Keratinocyte (primary cell): Measurements from ENCODE around the gene SPRED2. TPM values are rescaled to one million over a fixed set of nuclear protein-coding genes. Genes with fewer than 3 reads are reported as not detected.

Experiments used
- DNase-seq: peaks from one replicate; pipeline ENCODE4 v3.0.0-alpha.2; 2011; ENCODE audit warnings: low read depth, missing footprints, low spot score
- FAIRE-seq: peaks from 2 replicates; lab custom pipeline; 2011; peaks lifted over from hg19 to GRCh38; lab: Jason Lieb, UNC
- H2AFZ ChIP-seq: 2 replicates; pipeline ENCODE4 v1.6.0; 2012; ENCODE audit warnings: low read length, control low read depth, inconsistent platforms; ENCODE audit not compliant: control insufficient read depth
- H3K27ac ChIP-seq: 2 replicates; pipeline ENCODE4 v1.5.1; 2011; ENCODE audit warnings: low read length; ENCODE audit not compliant: control insufficient read depth, insufficient read depth
- H3K27me3 ChIP-seq: 3 replicates; pipeline ENCODE4 v1.6.0; 2011; ENCODE audit warnings: low read length; ENCODE audit not compliant: control insufficient read depth, insufficient read depth; ENCODE audit errors: extremely low read depth
- H3K36me3 ChIP-seq, 2 experiments: 2 replicates in 1 of 2; 3 replicates in 1 of 2; pipeline ENCODE4 v1.5.1; 2011; ENCODE audit warnings: low read length in 2 of 2, mild to moderate bottlenecking in 1 of 2; ENCODE audit not compliant: control insufficient read depth in 2 of 2, insufficient read depth in 2 of 2; ENCODE audit errors: extremely low read depth in 1 of 2
- H3K4me1 ChIP-seq: 3 replicates; pipeline ENCODE4 v1.5.1; 2011; ENCODE audit warnings: low read length; ENCODE audit not compliant: control insufficient read depth, insufficient read depth; ENCODE audit errors: extremely low read depth
- H3K4me2 ChIP-seq: 3 replicates; pipeline ENCODE4 v1.6.0; 2011; ENCODE audit warnings: low read depth, low read length; ENCODE audit not compliant: control insufficient read depth, insufficient read depth; ENCODE audit errors: extremely low read depth
- H3K4me3 ChIP-seq, 3 experiments: fragments of 200-600 bp in 1 of 3; sonication (generic) in 1 of 3; 2 replicates in 2 of 3; 3 replicates in 1 of 3; pipeline ENCODE4 v1.5.1; 2011 to 2016; ENCODE audit warnings: low read length in 3 of 3, mild to moderate bottlenecking in 3 of 3, control low read depth in 2 of 3, inconsistent platforms in 1 of 3, low read depth in 1 of 3, mixed read lengths in 1 of 3, mixed run types in 1 of 3, moderate library complexity in 1 of 3; ENCODE audit not compliant: control insufficient read depth in 2 of 3, insufficient read depth in 2 of 3; ENCODE audit errors: extremely low read depth in 1 of 3
- H3K79me2 ChIP-seq: 2 replicates; pipeline ENCODE4 v1.6.0; 2012; ENCODE audit warnings: low read length; ENCODE audit not compliant: control insufficient read depth, insufficient read depth
- H3K9ac ChIP-seq: 3 replicates; pipeline ENCODE4 v1.6.0; 2011; ENCODE audit warnings: low read length; ENCODE audit not compliant: control insufficient read depth, insufficient read depth; ENCODE audit errors: extremely low read depth
- H3K9me1 ChIP-seq: 3 replicates; pipeline ENCODE4 v1.6.0; 2011; ENCODE audit warnings: low read length; ENCODE audit not compliant: control insufficient read depth, insufficient read depth; ENCODE audit errors: extremely low read depth
- H3K9me3 ChIP-seq: 2 replicates; pipeline ENCODE4 v1.5.1; 2012; ENCODE audit warnings: low read depth, low read length; ENCODE audit not compliant: control insufficient read depth
- H4K20me1 ChIP-seq: 3 replicates; pipeline ENCODE4 v1.6.0; 2011; ENCODE audit warnings: low read length; ENCODE audit not compliant: control insufficient read depth, insufficient read depth; ENCODE audit errors: extremely low read depth
- CTCF ChIP-seq, 3 experiments: IDR thresholded peaks in 1 of 3; conservative IDR thresholded peaks in 1 of 3; optimal IDR thresholded peaks in 1 of 3; 2 replicates in 2 of 3; 3 replicates in 1 of 3; pipeline versions ENCODE3 to v1.5.1; 2011; ENCODE audit warnings: low read length in 3 of 3, mild to moderate bottlenecking in 3 of 3, moderate library complexity in 2 of 3, control low read depth in 1 of 3, inconsistent platforms in 1 of 3; ENCODE audit not compliant: insufficient read depth in 2 of 3; ENCODE audit errors: extremely low read depth in 1 of 3
- EZH2 ChIP-seq: IDR thresholded peaks from one replicate; pipeline ENCODE4 v1.6.1; 2012; ENCODE audit warnings: inconsistent platforms, mild to moderate bottlenecking, low read length, moderate library complexity
- dilution Hi-C: fragments of 300-500 bp; cut with MboI; formaldehyde crosslinking; loops from one replicate; pipeline ENCODE4 v1.7.0; 2020; ENCODE audit warnings: low sequenced_read_pairs; ENCODE audit not compliant: extremely low pct_ligation_motif_present
- polyA plus RNA-seq, 5 experiments: library from polyadenylated mRNA; depleted of rRNA in 3 of 5; stranded (reverse) in 3 of 5; stranded (forward) in 1 of 5; unstranded in 1 of 5; fragments of >200 nt; gene quantifications; 1 replicate in 1 of 5; 2 replicates in 3 of 5; 3 replicates in 1 of 5; pipeline versions ENCODE4 v1.2.1 to v1.2.3, GENCODE V29; 2011 to 2012; ENCODE audit warnings: missing spikeins in 2 of 5, low read depth in 1 of 5, low replicate concordance in 1 of 5

Gene SPRED2
- polyA plus RNA-seq, 1 donor (not counting 4 experiments of a cell fraction or from before 2014, with no cell fraction given) = 26.8 TPM

- peak overlapping the region; percentile 40 to 79 (median 45) for H3K4me3 ChIP-seq
- H3K27me3 ChIP-seq = no peaks in the 10 kb centered on the region
- dilution Hi-C loops = no loop called here
- no peaks in the 10 kb centered on the region for H3K36me3 ChIP-seq
- H4K20me1 ChIP-seq = no peaks in the 10 kb centered on the region
- peaks cover 4% of the 10 kb centered on the region for H3K9me3 ChIP-seq
- H3K79me2 ChIP-seq = peaks cover 18% of the 10 kb centered on the region
- peak overlapping the region; percentile 90 for H3K9ac ChIP-seq
- peaks cover 7% of the 10 kb centered on the region for H3K4me1 ChIP-seq
- FAIRE-seq (no peak), DNase-seq (peak; percentile 84)
- H3K27ac ChIP-seq = peak overlapping the region; percentile 95
- TF ChIP-seq EZH2 = no peak
- no peak for TF ChIP-seq CTCF (optimal IDR thresholded peaks at IDR 0.05 in 1 of 3, IDR thresholded peaks at IDR 0.05 in 1 of 3, conservative IDR thresholded peaks at IDR 0.05 in 1 of 3; ENCODE audit: extremely low read depth in 1 of 3, insufficient read depth in 2 of 3, low read length in 3 of 3)
- no peaks in the 10 kb centered on the region for H3K9me1 ChIP-seq
- H3K4me2 ChIP-seq = peak overlapping the region; percentile 97
- peak overlapping the region; percentile 80 for H2AFZ ChIP-seq
Measured at GRCh38 chr2:65436169-65436823, 3.9 kb upstream of the SPRED2 start.

GRCh38 chr2:65435625-65436168 is 3.3 kb upstream of the SPRED2 start:
- TF ChIP-seq CTCF (optimal IDR thresholded peaks at IDR 0.05 in 1 of 3, IDR thresholded peaks at IDR 0.05 in 1 of 3, conservative IDR thresholded peaks at IDR 0.05 in 1 of 3; ENCODE audit: extremely low read depth in 1 of 3, insufficient read depth in 2 of 3, low read length in 3 of 3) = peak in 1 of 3 experiments; percentile 37
- no peak for TF ChIP-seq EZH2
- peaks cover 4% of the 10 kb centered on the region for H3K9me3 ChIP-seq
- no peak for DNase-seq
- peak overlapping the region; percentile 90 for H3K9ac ChIP-seq
- no peaks in the 10 kb centered on the region for H3K9me1 ChIP-seq
- H3K79me2 ChIP-seq = peaks cover 24% of the 10 kb centered on the region
- peak overlapping the region; percentile 95 for H3K27ac ChIP-seq
- H3K36me3 ChIP-seq = no peaks in the 10 kb centered on the region
- dilution Hi-C loops = no loop called here
- FAIRE-seq = no peak
- H3K4me1 ChIP-seq = peaks cover 7% of the 10 kb centered on the region
- no peaks in the 10 kb centered on the region for H4K20me1 ChIP-seq
- peak overlapping the region; percentile 40 to 79 (median 45) for H3K4me3 ChIP-seq
- no peaks in the 10 kb centered on the region for H3K27me3 ChIP-seq
- peak overlapping the region; percentile 97 for H3K4me2 ChIP-seq
- peak overlapping the region; percentile 80 for H2AFZ ChIP-seq
